GM21528 (cell line): Measurements from ENCODE around the gene NR6A1.

Experiments used
- ATAC-seq: cut with Tn5 transposase; IDR thresholded peaks from one replicate; pipeline ENCODE4 v1.9.1; 2021; ENCODE audit warnings: mild to moderate bottlenecking, moderate library complexity; ENCODE audit not compliant: unreplicated experiment, low FRiP score

The NR6A1 gene

DNA sequence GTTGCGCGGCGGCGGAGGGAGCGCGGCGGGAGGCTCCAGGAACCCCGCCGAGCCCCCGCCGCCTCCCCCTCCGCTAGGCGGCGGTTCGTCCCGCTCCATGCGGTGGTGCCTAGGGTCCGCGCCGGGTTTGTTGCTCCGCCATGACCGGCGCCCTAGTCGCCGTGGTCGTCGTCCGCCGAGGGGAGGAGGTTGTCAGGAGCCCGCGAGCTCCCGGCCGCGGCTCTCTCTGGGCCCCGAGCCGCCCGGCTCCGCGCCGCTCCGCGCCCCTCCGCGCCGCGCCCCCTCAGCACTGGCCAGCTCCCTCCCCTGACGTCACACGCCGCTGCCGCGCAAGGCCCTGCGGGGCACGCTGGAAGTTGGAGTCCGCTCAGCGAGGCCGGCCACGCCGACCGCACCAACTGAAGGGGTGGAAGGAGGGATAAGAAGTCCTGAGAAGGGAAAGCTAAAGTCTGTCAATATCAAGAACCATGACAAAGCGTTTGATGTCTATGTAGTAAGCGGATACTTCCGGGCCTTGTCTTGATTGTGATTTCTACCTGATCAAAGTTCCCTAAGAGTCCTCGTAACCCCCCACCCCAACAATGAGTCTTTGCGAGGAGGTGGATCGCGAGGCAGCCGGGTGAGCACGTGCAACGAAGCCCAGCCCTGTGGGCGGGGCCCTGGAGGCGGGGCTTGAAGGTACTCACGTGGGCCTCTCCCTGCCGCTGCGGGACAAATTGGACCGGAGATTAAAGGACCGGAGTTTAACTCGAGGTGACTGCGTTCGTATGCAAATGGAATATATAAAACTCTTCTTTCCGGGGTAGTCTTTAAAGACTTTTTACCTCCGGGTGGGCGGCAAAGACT, at the start of gene NR6A1:
Gene NR6A1, minus strand, starts transcription at position 291 of the 846 bp plus-strand sequence.
- peak; percentile 89 for ATAC-seq

GRCh38 chr9:124818431-124819281, 47.5 kb upstream of the NR6A1 start:
- no peak for ATAC-seq

GRCh38 chr9:124815601-124816000, 44.5 kb upstream of the NR6A1 start:
- ATAC-seq, result no peak

DNA sequence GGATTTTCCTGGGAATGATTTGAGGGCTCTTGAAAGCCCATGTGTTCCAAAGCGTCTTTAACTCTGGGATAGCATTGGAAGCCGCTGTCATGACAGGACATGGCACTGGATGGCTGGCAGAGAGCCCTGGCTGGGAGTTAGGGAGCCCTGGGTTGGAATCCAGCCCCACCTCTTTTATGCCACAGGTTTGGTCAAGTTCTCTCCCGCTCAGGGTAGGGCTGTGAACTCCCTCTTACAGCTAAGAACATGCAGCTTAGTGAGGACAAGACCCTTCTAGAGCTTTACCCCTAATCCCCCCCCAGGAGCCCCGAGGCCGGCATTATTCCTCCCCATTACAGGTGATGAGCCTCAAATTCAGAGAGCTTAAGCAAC, 43.0 kb upstream of the NR6A1 start:
- no peak for ATAC-seq

DNA sequence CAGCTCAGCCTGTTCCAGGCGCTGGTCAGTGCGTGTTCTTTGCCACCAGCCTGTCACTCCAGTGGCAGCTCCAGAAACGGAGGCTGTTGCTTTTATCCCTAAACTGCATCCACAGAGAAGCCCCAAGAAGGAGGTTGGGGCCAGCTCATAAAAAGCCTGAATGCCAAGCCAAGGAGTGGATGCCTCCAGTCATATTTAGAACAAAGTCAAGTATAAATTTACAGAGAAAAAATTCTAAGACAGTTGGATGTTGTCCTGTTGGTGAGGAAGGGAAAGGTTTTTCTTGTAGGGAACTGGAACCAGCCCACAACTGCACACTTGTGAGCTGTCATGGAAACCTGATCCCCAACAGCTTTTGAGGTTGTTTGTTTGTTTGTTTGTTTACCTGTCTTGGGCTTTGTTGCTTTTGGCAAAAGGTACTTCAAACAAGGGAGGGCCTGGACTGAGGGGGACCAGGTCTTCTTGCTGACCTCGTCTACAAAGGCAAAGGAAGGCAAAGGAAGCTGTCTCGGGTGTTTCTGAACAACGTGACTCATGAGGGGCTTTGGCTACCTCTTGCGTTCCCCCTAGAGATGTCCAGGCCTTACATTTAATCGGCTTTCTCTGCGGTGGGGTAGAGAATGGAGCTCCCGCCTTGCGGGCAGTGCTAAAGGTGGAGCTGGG, 42.5 kb upstream of the NR6A1 start:
- no peak for ATAC-seq

DNA sequence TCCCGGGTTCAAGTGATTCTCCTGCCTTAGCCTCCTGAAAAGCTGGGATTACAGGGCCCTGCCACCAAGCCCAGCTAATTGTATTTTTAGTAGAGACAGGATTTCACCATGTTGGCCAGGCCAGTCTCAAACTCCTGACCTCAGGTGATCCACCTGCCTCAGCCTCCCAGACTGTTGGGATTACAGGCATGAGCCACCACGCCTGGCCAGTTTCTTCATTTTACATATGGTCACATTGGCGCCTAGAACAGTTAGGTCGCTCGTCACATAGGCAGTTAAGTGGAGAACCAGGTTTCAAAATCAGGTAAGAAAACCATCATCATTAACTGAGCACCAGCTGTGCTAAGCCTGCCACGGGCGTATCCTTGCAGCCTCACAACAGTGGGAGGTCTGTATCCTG, 41.9 kb upstream of the NR6A1 start:
- no peak for ATAC-seq

DNA sequence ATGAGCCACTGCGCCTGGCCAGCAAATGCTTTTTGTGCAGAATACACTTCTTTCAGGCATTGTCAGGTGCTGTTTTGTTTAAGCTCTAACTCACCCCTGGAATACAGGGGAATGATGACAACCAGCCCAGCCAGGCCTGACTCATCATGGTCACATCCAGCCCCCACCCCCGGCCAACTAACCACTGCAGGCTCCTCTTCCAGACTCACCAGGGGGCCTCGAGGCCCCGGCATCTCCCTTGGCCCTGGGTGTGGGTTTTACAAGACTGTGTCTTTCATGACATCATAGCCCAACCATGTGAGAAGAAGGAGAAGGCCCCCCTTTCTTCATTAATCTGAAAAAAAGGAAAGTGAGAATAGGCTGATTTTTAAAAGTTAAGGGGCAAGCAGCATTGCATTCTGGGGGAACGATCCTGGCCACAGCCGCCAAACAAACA, 41.3 kb upstream of the NR6A1 start:
- no peak for ATAC-seq

- ATAC-seq, result no peak
Measured at GRCh38 chr9:124810663-124811355, 39.7 kb upstream of the NR6A1 start.

DNA sequence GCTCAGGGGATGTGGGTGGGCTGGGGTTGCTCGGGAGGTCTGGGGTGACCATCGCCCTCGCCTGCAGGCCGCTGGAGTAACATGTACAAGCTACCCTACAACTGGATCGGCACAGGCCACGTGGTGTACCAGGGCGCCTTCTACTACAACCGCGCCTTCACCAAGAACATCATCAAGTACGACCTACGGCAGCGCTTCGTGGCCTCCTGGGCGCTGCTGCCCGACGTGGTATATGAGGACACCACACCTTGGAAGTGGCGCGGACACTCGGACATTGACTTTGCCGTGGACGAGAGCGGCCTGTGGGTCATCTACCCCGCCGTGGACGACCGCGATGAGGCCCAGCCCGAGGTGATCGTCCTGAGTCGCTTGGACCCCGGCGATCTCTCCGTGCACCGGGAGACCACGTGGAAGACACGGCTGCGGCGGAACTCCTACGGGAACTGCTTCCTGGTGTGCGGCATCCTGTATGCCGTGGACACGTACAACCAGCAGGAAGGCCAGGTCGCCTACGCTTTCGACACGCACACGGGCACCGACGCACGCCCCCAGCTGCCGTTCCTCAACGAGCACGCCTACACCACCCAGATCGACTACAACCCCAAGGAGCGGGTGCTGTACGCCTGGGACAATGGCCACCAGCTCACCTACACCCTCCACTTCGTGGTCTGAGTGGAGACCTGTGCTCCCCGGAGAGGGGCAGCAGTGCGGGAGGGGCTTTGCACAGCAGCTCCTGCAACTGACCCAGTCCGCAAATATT, 38.8 kb upstream of the NR6A1 start:
- ATAC-seq, result no peak

- ATAC-seq, result no peak
Measured at GRCh38 chr9:124809211-124809610, 38.1 kb upstream of the NR6A1 start.

DNA sequence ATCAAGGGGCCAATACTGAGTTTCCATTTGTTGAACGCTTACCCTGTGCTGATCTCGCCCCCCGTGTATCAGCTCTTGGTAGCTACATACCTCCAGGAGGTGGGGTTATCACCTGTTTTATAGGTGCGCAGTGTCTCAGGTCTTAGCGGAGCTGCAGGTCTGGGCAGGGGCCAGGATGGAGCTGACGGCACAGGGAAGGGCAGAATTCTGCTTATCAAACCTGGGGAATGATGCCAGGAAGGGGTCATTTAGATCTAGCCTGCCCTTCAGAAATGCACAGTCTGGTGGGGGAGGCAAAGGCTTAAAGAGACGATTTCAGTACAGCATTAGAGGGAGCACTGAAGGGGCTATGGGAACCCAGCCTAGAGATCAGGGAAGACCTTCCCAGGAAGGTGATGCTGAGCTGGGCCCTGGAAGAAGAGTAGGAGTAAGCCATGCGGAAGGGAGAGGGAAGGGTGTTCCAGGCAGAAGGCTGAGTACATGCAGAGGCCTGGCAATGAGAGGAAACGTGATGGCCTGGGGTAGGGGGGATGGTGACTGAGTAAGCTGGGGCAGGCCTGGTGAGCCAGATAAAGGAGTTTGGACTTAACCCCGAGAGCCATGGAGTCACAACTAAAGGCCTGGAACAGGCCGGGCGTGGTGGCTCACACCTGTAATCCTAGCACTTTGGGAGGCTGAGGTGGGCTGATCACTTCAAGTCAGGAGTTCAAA, 37.3 kb upstream of the NR6A1 start:
- no peak for ATAC-seq

GRCh38 chr9:124805186-124805585, 34.1 kb upstream of the NR6A1 start:
- ATAC-seq, result no peak

- ATAC-seq, result no peak
Measured at GRCh38 chr9:124803911-124804310, 32.8 kb upstream of the NR6A1 start.

DNA sequence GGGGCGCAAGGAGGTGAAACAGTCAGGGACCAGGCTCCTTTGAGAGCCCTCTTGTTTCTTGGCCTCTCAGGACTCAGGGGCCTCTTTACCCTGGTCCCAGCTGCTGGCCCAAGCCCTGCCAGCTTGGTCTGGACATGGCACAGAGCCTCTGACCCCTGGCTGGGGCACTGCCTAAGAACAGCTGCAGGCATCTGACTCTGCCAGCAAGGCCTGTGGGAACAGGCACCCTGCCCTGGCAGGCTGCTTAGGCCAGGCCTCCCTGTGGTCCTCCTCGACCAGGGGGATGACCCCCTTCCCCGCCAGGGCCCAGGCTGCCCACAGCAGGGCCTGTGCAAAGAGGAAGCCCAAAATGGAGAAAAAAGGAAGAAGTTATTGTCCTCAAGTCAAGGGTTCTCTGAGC, 31.3 kb upstream of the NR6A1 start:
- ATAC-seq, result no peak

DNA sequence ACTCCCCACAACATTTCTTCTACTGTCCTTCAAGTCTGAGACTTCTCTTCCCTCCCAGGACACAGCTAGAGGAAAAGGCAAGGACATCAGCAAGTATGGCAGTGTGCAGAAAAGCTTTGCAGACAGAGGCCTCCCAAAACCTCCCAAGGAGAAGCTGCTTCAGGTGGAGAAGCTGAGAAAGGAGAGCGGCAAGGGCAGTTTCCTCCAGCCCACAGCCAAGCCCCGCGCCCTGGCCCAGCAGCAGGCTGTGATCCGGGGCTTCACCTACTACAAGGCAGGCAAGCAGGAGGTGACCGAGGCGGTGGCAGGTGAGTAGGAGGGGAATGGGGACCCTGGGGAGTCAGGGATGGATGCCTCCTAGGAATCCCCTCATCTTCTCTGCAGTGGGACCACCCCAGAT, 30.2 kb upstream of the NR6A1 start:
- ATAC-seq, result no peak

DNA sequence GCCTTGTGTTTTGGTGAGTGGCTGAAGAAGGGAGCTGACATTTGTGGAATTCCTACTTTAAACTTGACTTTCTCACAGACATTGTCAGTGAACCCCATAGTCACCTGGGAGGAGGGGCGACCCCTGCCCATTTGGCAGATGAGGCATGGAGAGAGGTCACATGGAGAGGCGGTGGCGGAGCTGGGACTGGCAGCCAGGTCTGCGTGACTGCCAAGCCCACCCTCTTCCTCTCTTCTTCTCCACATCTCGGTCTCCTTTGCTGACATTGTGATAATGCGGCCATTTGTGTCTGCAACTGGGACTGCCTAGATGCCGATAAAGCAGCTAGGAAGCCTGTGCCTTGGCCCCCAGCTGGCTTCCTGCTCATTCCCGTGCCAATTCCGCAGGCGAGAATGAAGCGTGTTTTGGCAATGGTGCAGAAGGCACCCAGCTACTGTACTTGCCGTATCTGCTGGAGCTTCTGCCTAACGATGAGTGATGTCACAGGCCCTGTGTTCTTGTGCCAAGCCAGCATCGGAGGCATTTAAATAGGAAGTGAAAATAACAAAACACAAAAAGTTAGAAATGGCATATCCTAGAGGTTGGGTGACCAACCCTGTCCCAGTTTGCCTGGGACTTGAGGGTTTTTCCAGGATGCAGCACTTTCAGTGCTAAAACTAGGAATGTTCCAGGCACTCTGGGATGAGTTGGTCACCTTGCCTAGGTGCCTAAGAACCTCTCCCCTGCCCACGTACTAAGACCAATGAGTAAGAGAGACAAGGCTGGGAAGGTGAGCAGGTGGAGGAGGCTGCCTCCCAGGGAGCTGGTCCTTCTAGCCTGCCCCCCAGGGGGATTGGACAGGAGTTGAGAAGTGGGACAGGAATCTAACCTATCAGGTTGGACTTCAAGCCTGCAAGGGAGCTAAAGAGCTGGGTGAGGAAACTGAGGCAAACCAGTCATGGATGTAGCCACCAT, 29.5 kb upstream of the NR6A1 start:
- no peak for ATAC-seq

DNA sequence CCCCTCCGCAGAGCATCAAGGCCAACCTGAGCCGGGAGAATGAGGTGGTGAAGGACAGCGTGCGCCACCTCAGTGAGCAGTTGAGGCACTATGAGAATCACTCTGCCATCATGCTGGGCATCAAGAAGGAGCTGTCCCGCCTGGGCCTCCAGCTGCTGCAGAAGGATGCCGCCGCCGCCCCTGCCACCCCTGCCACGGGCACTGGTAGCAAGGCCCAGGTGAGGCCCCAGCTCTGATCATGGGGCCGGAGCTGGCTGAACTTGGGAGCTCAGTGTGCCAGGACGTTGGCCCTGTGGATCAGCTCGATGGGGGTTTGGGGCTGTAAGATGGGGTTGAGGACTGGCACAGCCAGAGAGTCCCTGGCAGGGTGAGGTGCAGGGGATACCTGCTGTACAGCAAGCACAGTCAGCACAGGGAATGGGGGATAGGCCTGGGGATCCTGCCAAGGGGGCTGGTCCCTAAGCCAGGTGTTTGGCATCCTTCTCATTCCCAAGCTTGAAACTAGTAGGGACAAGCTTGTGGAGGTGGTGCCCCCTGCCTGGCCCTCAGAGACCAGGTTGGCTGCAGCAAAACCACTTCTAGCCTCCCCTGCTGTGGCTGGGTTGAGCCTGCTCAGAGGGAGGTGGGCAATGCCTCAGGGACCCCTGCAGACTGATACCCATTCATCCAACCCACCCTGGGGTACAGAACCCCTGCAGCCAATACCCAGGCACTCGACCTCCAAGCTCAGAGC, 28.3 kb upstream of the NR6A1 start:
- ATAC-seq, result no peak
